Neural cell (in vitro differentiated cells): ENCODE data around the gene ACYP1. TPM values are rescaled to one million over a fixed set of nuclear protein-coding genes. Genes with fewer than 3 reads are reported as not detected.

Experiments used
- H2AFZ ChIP-seq: fragments of 200-600, 300-800 bp; sonication (generic), shearing (Covaris generic); 2 replicates; pipeline ENCODE4 v1.6.0; 2014; ENCODE audit warnings: low read depth, mild to moderate bottlenecking, antibody characterized with exemption, low read length, moderate library complexity
- H3F3A ChIP-seq: fragments of 200-600 bp; shearing (Covaris generic); 2 replicates; pipeline ENCODE4 v1.6.1; 2016; ENCODE audit warnings: mild to moderate bottlenecking, moderate library complexity, mixed read lengths, antibody characterized with exemption, low read length; ENCODE audit not compliant: insufficient read depth, poor library complexity, severe bottlenecking
- H3K27ac ChIP-seq: fragments of 200-600, 300-800 bp; sonication (generic), shearing (Covaris generic); 2 replicates; pipeline ENCODE4 v1.5.1; 2014; ENCODE audit warnings: mild to moderate bottlenecking, low read length, moderate library complexity
- H3K27me3 ChIP-seq: fragments of 300-800, 200-600 bp; sonication (generic), shearing (Covaris generic); 2 replicates; pipeline ENCODE4 v1.6.0; 2014; ENCODE audit warnings: mild to moderate bottlenecking, low read depth, low read length, moderate library complexity; ENCODE audit not compliant: insufficient read depth
- H3K36me3 ChIP-seq: fragments of 300-800, 200-600 bp; sonication (generic), shearing (Covaris generic); 2 replicates; pipeline ENCODE4 v1.5.1; 2014; ENCODE audit warnings: mild to moderate bottlenecking, antibody characterized with exemption, low read length, moderate library complexity; ENCODE audit not compliant: insufficient read depth
- H3K4me2 ChIP-seq: fragments of 300-800, 200-600 bp; sonication (generic), shearing (Covaris generic); 2 replicates; pipeline ENCODE4 v1.6.0; 2014; ENCODE audit warnings: mild to moderate bottlenecking, low read length
- H3K4me3 ChIP-seq: fragments of 300-800, 200-600 bp; sonication (generic), shearing (Covaris generic); 2 replicates; pipeline ENCODE4 v1.5.1; 2014; ENCODE audit warnings: mild to moderate bottlenecking, low read length, moderate library complexity
- H3K79me2 ChIP-seq: fragments of 200-600 bp; shearing (Covaris generic); replicated peaks from 2 replicates; pipeline ENCODE4 v1.6.0; 2014; ENCODE audit warnings: mild to moderate bottlenecking, low read length, moderate library complexity; ENCODE audit not compliant: insufficient read depth
- H3K9ac ChIP-seq: fragments of 300-800, 200-600 bp; sonication (generic), shearing (Covaris generic); 2 replicates; pipeline ENCODE4 v1.6.1; 2016; ENCODE audit warnings: mild to moderate bottlenecking, low read length, mixed read lengths
- H3K9me2 ChIP-seq: fragments of 200-600 bp; shearing (Covaris generic); 2 replicates; pipeline ENCODE4 v1.6.1; 2016; ENCODE audit warnings: mild to moderate bottlenecking, low read length, mixed read lengths; ENCODE audit not compliant: insufficient read depth
- H3K9me3 ChIP-seq: fragments of 200-600, 300-800 bp; sonication (generic), shearing (Covaris generic); 2 replicates; pipeline ENCODE4 v1.6.1; 2016; ENCODE audit warnings: mild to moderate bottlenecking, mixed run types, low read length, moderate library complexity, mixed read lengths
- H4K20me1 ChIP-seq: fragments of 200-600 bp; shearing (Covaris generic); 2 replicates; pipeline ENCODE4 v1.6.1; 2016; ENCODE audit warnings: mild to moderate bottlenecking, mixed run types; ENCODE audit not compliant: insufficient read depth
- EP300 ChIP-seq: fragments of 450-650 bp; conservative IDR thresholded peaks from 2 replicates; pipeline ENCODE4 v1.6.1; 2014; ENCODE audit warnings: antibody characterized with exemption, mild to moderate bottlenecking, moderate library complexity; ENCODE audit not compliant: poor library complexity, severe bottlenecking
- EZH2 ChIP-seq: fragments of 200-600, 300-800 bp; shearing (Covaris generic), sonication (generic); IDR thresholded peaks from 2 replicates; pipeline ENCODE4 v1.6.1; 2014; ENCODE audit warnings: antibody characterized with exemption, low read length, borderline replicate concordance, mild to moderate bottlenecking; ENCODE audit not compliant: insufficient read depth, poor library complexity, severe bottlenecking
- MXI1 ChIP-seq: fragments of 450-650 bp; conservative IDR thresholded peaks from 2 replicates; pipeline ENCODE4 v1.6.1; 2014; ENCODE audit warnings: antibody characterized with exemption, mild to moderate bottlenecking; ENCODE audit not compliant: poor library complexity, severe bottlenecking
- POLR2AphosphoS5 ChIP-seq: IDR thresholded peaks from 2 replicates; pipeline ENCODE4 v1.6.1; 2012
- RAD21 ChIP-seq: fragments of 450-650 bp; conservative IDR thresholded peaks from 2 replicates; pipeline ENCODE4 v1.6.1; 2014; ENCODE audit warnings: antibody characterized with exemption, mild to moderate bottlenecking, moderate library complexity
- SMC3 ChIP-seq: fragments of 450-650 bp; conservative IDR thresholded peaks from 2 replicates; pipeline ENCODE4 v1.6.1; 2014; ENCODE audit warnings: antibody characterized with exemption, mild to moderate bottlenecking, moderate library complexity; ENCODE audit not compliant: poor library complexity
- TAF1 ChIP-seq: IDR thresholded peaks from 2 replicates; pipeline ENCODE4 v1.6.1; 2012; ENCODE audit warnings: low read depth
- polyA plus RNA-seq: library from polyadenylated mRNA; depleted of rRNA; stranded (reverse); fragments of >200 nt; gene quantifications from 2 replicates; pipeline ENCODE4 v1.2.3, GENCODE V29; 2014
- TF ChIP-seq, protein P1 (sequence below): fragments of 450-650 bp; IDR thresholded peaks from 2 replicates; pipeline ENCODE4 v1.5.1; 2014; ENCODE audit warnings: antibody characterized with exemption, mild to moderate bottlenecking, moderate library complexity; ENCODE audit not compliant: poor library complexity, severe bottlenecking
- TF ChIP-seq, protein P2 (sequence below): IDR thresholded peaks from 2 replicates; pipeline ENCODE4 v1.6.1; 2012; ENCODE audit warnings: borderline replicate concordance

The ACYP1 gene
- polyA plus RNA-seq, 1 donor from 2014 or later = 143 TPM

DNA sequence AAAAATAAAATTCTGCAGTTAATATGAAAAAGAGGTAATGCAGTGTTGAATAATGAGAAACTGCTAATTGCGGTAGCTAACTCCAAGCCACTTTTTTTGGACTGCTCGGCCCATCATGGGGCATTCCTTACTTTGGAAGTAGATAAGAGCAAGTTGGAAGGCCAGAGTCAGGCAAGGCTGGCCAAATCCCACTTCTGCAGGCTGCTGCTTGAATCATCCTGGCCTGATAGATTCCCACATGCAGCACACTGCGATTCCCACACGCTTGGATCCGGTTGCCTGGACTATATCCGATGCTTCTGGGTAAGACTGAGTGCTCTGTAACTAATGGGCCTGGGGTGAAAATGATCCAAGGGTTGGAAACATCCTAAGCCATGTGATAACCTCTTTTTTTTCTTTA lies 50.5 kb downstream of the ACYP1 start:
- Histone ChIP-seq H3K4me3 (no peak overlapping the region), H3K36me3 (peaks cover 17% of the 10 kb centered on the region), H3K27me3 (no peaks in the 10 kb centered on the region), H3K9ac (no peak overlapping the region), H3K9me2 (no peaks in the 10 kb centered on the region), H3K4me2 (no peak overlapping the region), H3F3A (no peaks in the 10 kb centered on the region), H4K20me1 (no peaks in the 10 kb centered on the region), H3K9me3 (no peaks in the 10 kb centered on the region), H3K27ac (no peak overlapping the region), H2AFZ (no peak overlapping the region), H3K79me2 (no peaks in the 10 kb centered on the region)
- no peak for TF ChIP-seq EP300
- TF ChIP-seq, protein P1, sequence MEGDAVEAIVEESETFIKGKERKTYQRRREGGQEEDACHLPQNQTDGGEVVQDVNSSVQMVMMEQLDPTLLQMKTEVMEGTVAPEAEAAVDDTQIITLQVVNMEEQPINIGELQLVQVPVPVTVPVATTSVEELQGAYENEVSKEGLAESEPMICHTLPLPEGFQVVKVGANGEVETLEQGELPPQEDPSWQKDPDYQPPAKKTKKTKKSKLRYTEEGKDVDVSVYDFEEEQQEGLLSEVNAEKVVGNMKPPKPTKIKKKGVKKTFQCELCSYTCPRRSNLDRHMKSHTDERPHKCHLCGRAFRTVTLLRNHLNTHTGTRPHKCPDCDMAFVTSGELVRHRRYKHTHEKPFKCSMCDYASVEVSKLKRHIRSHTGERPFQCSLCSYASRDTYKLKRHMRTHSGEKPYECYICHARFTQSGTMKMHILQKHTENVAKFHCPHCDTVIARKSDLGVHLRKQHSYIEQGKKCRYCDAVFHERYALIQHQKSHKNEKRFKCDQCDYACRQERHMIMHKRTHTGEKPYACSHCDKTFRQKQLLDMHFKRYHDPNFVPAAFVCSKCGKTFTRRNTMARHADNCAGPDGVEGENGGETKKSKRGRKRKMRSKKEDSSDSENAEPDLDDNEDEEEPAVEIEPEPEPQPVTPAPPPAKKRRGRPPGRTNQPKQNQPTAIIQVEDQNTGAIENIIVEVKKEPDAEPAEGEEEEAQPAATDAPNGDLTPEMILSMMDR = no peak

GRCh38 chr14:75011356-75011994 lies 52.3 kb downstream of the ACYP1 start:
- no peak overlapping the region for H3K27ac ChIP-seq
- H4K20me1 ChIP-seq = no peaks in the 10 kb centered on the region
- no peak overlapping the region for H3K9ac ChIP-seq
- H3K4me2 ChIP-seq = no peak overlapping the region
- no peaks in the 10 kb centered on the region for H3K27me3 ChIP-seq
- no peak overlapping the region for H2AFZ ChIP-seq
- H3K36me3 ChIP-seq = peaks cover 19% of the 10 kb centered on the region
- H3K79me2 ChIP-seq = no peaks in the 10 kb centered on the region
- H3F3A ChIP-seq = no peaks in the 10 kb centered on the region
- TF ChIP-seq EP300 = no peak
- no peak for TF ChIP-seq MXI1
- TF ChIP-seq RAD21 = no peak
- TF ChIP-seq POLR2AphosphoS5 = no peak
- TF ChIP-seq EZH2 = no peak
- TF ChIP-seq SMC3 = no peak
- no peak for TF ChIP-seq TAF1
- TF ChIP-seq, protein P2, sequence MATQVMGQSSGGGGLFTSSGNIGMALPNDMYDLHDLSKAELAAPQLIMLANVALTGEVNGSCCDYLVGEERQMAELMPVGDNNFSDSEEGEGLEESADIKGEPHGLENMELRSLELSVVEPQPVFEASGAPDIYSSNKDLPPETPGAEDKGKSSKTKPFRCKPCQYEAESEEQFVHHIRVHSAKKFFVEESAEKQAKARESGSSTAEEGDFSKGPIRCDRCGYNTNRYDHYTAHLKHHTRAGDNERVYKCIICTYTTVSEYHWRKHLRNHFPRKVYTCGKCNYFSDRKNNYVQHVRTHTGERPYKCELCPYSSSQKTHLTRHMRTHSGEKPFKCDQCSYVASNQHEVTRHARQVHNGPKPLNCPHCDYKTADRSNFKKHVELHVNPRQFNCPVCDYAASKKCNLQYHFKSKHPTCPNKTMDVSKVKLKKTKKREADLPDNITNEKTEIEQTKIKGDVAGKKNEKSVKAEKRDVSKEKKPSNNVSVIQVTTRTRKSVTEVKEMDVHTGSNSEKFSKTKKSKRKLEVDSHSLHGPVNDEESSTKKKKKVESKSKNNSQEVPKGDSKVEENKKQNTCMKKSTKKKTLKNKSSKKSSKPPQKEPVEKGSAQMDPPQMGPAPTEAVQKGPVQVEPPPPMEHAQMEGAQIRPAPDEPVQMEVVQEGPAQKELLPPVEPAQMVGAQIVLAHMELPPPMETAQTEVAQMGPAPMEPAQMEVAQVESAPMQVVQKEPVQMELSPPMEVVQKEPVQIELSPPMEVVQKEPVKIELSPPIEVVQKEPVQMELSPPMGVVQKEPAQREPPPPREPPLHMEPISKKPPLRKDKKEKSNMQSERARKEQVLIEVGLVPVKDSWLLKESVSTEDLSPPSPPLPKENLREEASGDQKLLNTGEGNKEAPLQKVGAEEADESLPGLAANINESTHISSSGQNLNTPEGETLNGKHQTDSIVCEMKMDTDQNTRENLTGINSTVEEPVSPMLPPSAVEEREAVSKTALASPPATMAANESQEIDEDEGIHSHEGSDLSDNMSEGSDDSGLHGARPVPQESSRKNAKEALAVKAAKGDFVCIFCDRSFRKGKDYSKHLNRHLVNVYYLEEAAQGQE = no peak
- TF ChIP-seq, protein P1 = no peak
- H3K9me3 ChIP-seq = no peaks in the 10 kb centered on the region
- no peak overlapping the region for H3K4me3 ChIP-seq
- no peaks in the 10 kb centered on the region for H3K9me2 ChIP-seq
